ENCODE measurements around the gene SNX33.
A peak's percentile ranks its signal among the peaks of the same experiment; 100 is the strongest.
"Not testable (repeated sequence)": the region's sequence is repeated elsewhere in the genome, so short reads cannot be mapped to it uniquely, and the experiment has no call there.

Gene SNX33

GRCh38 chr15:75683646-75684312, 36.1 kb downstream of the SNX33 start:
- not testable (repeated sequence) for DNase-seq (ENCODE audit: low read depth)

DNA sequence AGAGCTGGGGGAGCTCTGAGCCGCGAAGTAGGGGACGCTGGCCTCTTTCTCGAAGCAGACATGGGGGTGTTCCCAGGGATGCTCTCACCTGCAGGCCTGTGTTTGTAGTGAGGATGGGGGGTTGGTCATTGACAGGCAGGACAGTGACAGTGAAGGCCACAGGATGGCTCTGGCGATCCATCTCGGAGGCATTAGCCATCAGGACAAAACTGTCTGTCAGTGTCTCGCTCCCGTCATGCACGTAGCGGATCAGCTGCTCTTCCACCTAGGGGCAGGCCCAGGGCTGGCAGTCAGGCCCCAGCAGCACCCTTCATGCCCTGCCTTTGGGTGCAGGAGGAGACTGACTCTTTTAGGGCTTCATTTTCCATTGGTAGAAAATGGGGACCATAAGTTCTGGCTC, 36.9 kb downstream of the SNX33 start:
- DNase-seq (ENCODE audit: low read depth): no peak

DNA sequence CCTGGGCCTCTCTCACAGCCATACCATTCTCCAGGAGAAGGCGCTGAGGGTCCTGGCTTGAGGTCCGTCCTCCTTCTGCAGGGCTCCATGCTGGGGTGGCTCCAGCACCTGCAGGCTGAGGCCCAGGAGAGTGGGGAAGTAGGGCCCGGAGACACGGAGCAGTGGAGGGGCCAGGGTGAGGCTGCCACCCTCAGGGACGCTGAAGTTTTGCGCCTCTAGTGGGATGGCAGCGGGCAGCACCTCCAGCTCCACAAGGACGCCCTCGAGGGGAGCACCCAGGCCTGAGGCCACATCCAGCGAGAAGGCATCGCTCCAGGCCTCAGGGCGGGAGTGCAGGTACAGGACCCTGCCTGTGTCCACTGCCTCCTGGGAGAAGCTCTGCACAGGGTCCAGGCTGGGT, 37.5 kb downstream of the SNX33 start:
- DNase-seq (ENCODE audit: low read depth): no peak

GRCh38 chr15:75686212-75686642, 38.5 kb downstream of the SNX33 start:
- not testable (repeated sequence) for DNase-seq (ENCODE audit: low read depth)

DNA sequence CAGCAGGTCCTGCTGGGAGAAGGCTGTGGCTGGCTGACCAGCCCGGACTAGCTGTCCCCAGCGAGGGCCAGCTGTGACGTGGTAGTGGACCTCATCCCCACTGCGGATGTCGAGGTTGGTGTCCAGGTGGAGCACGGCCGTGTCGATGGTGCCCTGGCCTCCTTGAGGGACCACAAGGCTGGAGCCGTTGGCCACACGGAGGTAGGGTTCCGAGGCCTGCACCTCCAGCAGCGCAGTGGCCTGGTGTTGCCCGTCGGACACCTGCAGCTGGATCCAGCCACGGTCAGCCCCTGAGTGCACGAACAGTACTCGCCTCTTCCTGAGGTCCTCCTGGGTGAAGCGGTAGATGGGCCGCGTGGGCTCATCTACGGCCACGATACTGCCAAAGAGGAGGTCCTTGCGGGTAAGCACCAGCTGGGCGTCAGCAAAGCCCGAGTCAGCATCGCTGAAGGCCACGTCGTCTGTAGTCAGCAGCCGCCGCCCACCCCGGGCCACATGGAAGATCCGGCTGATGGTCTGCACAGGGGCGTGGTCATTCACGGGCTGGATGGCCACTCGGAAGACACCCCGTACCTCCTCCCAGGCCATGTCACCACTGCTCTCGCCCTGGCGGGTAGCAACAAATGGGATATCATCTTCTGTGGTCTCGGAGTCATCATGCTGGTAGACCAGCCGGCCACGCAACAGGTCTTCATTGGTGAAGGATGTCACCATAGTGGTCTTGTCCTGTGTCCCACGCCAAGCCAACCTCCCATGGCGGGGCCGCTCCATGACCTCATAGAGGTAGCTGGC, 40.0 kb downstream of the SNX33 start:
- no peak for DNase-seq (ENCODE audit: low read depth)

DNA sequence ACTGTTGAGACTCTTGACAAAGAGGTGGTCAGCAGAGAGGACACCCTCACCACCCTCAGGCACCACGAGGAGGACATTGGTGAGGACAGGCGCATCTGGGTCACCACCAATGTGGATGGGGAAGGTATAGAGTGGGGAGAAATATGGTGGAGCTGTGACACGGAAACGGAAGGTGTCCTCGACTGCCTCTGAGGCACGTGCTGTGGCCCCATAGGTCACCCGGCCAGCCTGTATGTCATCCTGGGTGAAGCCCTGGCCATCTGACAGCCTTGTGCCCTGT, 40.5 kb downstream of the SNX33 start:
- DNase-seq (ENCODE audit: low read depth): no peak

DNA sequence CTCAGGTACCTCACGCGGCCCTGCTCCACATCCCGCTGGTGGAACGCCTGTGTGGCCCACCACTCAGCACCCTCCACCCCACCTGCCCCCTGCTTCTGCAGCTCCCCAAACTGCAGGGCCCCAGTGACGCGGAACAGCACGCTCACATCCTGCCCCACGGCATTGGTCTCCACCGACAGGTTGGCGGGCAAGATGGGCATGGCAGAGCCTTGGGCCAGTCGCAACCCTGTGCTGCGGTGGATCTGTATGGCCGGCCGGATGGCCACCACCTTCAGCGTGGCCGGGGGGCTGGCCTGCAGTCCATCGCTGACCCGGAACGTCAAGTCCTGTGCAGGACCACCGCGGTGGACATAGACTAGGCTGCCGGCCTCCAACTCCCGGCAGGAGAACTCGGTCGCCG, 41.1 kb downstream of the SNX33 start:
- DNase-seq (ENCODE audit: low read depth): no peak

DNA sequence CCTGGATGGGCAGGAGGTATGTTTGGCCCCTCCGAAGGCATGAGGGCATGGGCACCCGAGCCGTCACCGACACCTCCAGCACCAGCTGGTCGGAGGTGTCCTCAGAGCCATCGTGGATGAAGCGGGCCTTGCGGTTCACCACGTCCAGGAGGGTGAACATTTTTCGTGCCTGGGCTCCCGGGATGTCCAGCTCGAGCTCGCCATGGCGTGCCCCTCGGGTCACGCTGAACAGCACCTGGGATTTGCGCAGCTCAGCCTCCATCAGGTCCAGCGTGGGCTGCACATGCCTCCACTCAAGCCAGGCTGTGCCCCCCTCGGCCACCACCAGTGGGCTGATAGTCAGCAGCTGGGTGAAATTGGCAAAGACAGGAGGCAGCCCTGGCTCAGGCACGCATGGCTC, 41.7 kb downstream of the SNX33 start:
- DNase-seq (ENCODE audit: low read depth): not testable (repeated sequence)

GRCh38 chr15:75692311-75692710, 44.6 kb downstream of the SNX33 start:
- DNase-seq (ENCODE audit: low read depth): not testable (repeated sequence)

- not testable (repeated sequence) for DNase-seq (ENCODE audit: low read depth)
Observed at GRCh38 chr15:75693028-75693427, 45.3 kb downstream of the SNX33 start.

- no peak for DNase-seq (ENCODE audit: low read depth)
Observed at GRCh38 chr15:75693501-75694240, 46.0 kb downstream of the SNX33 start.

DNA sequence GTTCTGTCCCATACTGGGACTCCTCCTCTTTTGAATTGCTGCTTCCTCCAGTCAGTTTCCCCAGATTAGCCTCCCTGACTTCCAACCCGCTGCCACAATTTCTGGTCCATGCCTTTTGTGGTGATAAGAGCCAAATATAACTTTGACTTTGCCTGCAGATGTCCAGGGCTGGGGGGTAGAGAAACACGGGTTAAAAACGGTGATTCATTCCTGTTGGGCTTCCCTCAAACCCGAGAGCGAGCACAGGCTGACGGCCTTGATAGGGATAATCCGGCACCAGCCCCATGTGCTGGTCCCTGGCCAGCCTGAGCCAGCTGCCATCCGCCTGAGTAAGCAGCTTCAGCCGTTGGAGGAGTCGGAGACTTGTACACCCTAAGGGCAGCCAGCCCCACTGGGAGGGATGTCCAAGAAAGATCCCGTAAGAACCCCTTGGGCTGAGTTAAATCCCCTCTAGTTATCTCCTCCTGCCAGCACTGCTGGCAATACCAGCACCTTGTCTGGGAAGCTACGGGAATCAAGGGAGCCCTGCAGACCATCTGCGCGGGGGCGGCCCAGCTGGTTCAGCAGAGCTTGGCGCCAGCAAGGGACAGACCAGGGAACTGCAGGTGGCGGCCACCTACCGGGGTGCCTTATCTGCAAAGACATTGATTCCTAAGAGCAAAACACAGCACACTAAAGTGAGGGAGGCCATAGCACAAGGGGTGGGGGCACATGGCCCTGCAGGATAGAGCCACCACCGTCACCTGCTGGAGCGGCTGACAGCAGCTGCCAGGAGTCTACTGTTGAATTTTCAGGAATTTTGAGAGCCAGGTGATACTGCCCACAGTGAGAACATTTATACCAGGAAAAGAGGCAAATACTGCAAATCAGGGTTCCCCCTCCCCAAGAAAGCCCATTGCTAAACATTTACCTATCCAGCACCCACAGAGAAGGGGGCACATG, 46.8 kb downstream of the SNX33 start:
- DNase-seq (ENCODE audit: low read depth): peak; percentile 90

GRCh38 chr15:75695220-75695619, 47.5 kb downstream of the SNX33 start:
- DNase-seq (ENCODE audit: low read depth): no peak

GRCh38 chr15:75695634-75696310, 48.1 kb downstream of the SNX33 start:
- no peak for DNase-seq (ENCODE audit: low read depth)

GRCh38 chr15:75696311-75696720, 48.6 kb downstream of the SNX33 start:
- DNase-seq (ENCODE audit: low read depth): no peak

DNA sequence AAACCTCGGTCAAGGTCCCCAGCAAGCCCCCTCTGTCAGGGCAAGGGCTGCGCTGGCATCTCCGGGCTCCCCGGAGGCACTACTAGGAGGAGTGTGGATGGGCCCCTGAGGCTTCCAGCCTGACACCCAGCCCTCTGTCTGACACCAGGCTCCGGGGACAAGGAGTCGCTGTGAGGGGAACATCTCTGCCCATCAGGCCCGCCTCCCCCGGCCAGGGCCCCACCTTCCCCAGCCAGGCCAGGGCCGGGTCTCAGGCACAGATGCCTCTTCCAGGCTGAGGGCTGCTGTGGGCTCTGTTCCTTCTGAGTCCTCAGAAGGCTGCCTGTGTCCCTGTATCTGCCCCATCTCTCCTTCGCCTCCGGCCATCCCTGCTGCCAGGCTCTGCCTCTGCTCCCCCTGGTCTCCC, 49.1 kb downstream of the SNX33 start:
- no peak for DNase-seq (ENCODE audit: low read depth)

GRCh38 chr15:75697523-75697922, 49.8 kb downstream of the SNX33 start:
- DNase-seq (ENCODE audit: low read depth): no peak

- DNase-seq (ENCODE audit: low read depth): not testable (repeated sequence)
Observed at GRCh38 chr15:75697974-75698747, 50.4 kb downstream of the SNX33 start.

- DNase-seq (ENCODE audit: low read depth): not testable (repeated sequence)
Observed at GRCh38 chr15:75699517-75699916, 51.8 kb downstream of the SNX33 start.

All from HS-5 (cell line).